Measurements from ENCODE around the gene PDGFC. TPM values are rescaled to one million over a fixed set of nuclear protein-coding genes. Genes with fewer than 3 reads are reported as not detected.

The PDGFC gene
- total RNA-seq, 1 experiment from 2014 or later = 4.5 TPM

- no peak overlapping the region for H3K27ac ChIP-seq (ENCODE audit: insufficient read length, low read depth, low read length)
- DNase-seq = no peak
- H3K9me3 ChIP-seq (ENCODE audit: control insufficient read depth, low read depth, low read length) = peaks cover 7% of the 10 kb centered on the region
- H3K79me1 ChIP-seq (ENCODE audit: insufficient read depth, low read depth, low read length, poor library complexity, severe bottlenecking) = no peaks in the 10 kb centered on the region
- no peak overlapping the region for H2BK5ac ChIP-seq (ENCODE audit: insufficient read length, low read length)
- no peak overlapping the region for H3K9ac ChIP-seq (ENCODE audit: extremely low read depth, insufficient read length, low read length)
- no peak overlapping the region for H4K5ac ChIP-seq (ENCODE audit: insufficient read length, low read depth, low read length)
- TF ChIP-seq, protein P1, sequence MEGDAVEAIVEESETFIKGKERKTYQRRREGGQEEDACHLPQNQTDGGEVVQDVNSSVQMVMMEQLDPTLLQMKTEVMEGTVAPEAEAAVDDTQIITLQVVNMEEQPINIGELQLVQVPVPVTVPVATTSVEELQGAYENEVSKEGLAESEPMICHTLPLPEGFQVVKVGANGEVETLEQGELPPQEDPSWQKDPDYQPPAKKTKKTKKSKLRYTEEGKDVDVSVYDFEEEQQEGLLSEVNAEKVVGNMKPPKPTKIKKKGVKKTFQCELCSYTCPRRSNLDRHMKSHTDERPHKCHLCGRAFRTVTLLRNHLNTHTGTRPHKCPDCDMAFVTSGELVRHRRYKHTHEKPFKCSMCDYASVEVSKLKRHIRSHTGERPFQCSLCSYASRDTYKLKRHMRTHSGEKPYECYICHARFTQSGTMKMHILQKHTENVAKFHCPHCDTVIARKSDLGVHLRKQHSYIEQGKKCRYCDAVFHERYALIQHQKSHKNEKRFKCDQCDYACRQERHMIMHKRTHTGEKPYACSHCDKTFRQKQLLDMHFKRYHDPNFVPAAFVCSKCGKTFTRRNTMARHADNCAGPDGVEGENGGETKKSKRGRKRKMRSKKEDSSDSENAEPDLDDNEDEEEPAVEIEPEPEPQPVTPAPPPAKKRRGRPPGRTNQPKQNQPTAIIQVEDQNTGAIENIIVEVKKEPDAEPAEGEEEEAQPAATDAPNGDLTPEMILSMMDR (conservative IDR thresholded peaks at IDR 0.05) = no peak
- H4K8ac ChIP-seq (replicated peaks; ENCODE audit: insufficient read length, low read depth, low read length) = no peak overlapping the region
- H3K4me1 Mint-ChIP-seq = no peaks in the 10 kb centered on the region
- no peaks in the 10 kb centered on the region for H3K79me2 ChIP-seq (ENCODE audit: insufficient read depth, low read length)
- no peaks in the 10 kb centered on the region; the same call in 1 of the 2 replicates for H3K4me1 ChIP-seq (ENCODE audit: insufficient read depth, low read length)
- H3K27me3 Mint-ChIP-seq (ENCODE audit: low read depth) = no peaks in the 10 kb centered on the region; the same call in 1 of the 2 replicates
- WGBS (ENCODE audit: extremely low coverage, insufficient read length, low lambda C conversion rate) = no CpG with 5 or more reads among the region's 1 CpG
- H3K27ac Mint-ChIP-seq = no peak overlapping the region
- no peak overlapping the region for H3K4me3 Mint-ChIP-seq
- no peak overlapping the region for H3K4me2 ChIP-seq (ENCODE audit: insufficient read depth, insufficient read length, low read length)
- H2BK20ac ChIP-seq (ENCODE audit: low read depth, low read length, poor library complexity, severe bottlenecking) = no peak overlapping the region
- H3K18ac ChIP-seq (ENCODE audit: insufficient read length, low read depth, low read length) = no peak overlapping the region
- no peak overlapping the region for H2AFZ ChIP-seq (ENCODE audit: low read length)
- H3K27me3 ChIP-seq (ENCODE audit: insufficient read depth, low read length) = no peaks in the 10 kb centered on the region
- no peak overlapping the region for H2BK120ac ChIP-seq (ENCODE audit: low read depth, low read length, poor library complexity, severe bottlenecking)
- peaks cover 14 to 22% of the 10 kb centered on the region in 2 experiments for H3K9me3 Mint-ChIP-seq
- no peak overlapping the region for H3T11ph ChIP-seq (ENCODE audit: low read length)
- no peak overlapping the region for H3K4ac ChIP-seq (ENCODE audit: low read depth, low read length)
- no peak overlapping the region for H3K23ac ChIP-seq (ENCODE audit: insufficient read length, low read depth, low read length)
- H2BK15ac ChIP-seq (ENCODE audit: low read depth, low read length) = no peak overlapping the region
- no peak overlapping the region for H2AK5ac ChIP-seq (ENCODE audit: insufficient read length, low read length)
- H4K20me1 ChIP-seq (ENCODE audit: control insufficient read depth, insufficient read depth, insufficient read length) = no peaks in the 10 kb centered on the region
- no peak overlapping the region for H2BK12ac ChIP-seq (ENCODE audit: insufficient read length, low read depth, low read length)
- H3K56ac ChIP-seq (ENCODE audit: insufficient read length, low read depth, low read length) = no peak overlapping the region
- H3K14ac ChIP-seq (ENCODE audit: insufficient read depth, low read length) = no peak overlapping the region
- H3K36me3 Mint-ChIP-seq (ENCODE audit: insufficient read depth in 1 of 3, low read depth in 3 of 3) = peaks cover 11 to 19% (median 14%) of the 10 kb centered on the region in 3 experiments
- H4K91ac ChIP-seq (ENCODE audit: insufficient read length, low read depth, low read length) = no peak overlapping the region
- no peaks in the 10 kb centered on the region for H3K23me2 ChIP-seq (ENCODE audit: insufficient read length, low read depth, low read length, poor library complexity, severe bottlenecking)
Measured at GRCh38 chr4:156733582-156733981, 238.0 kb downstream of the PDGFC start.
